ENCODE data around the gene TRIM29.
"Not testable (repeated sequence)": the region's sequence is repeated elsewhere in the genome, so short reads cannot be mapped to it uniquely, and the experiment has no call there.

Gene TRIM29

GRCh38 chr11:120137611-120138521 is at the start of gene TRIM29:
TSS of gene TRIM29 (minus strand) at chr11:120138113. CDS start at chr11:120138031, 82 bp downstream.
- DNase-seq = no peak

- DNase-seq = peak; percentile 7
These were observed 49.1 kb upstream of the TRIM29 start for GRCh38 chr11:120186774-120187591.

- DNase-seq = no peak
These were observed 48.5 kb upstream of the TRIM29 start for GRCh38 chr11:120186456-120186773.

- peak; percentile 13 for DNase-seq
These were observed 48.0 kb upstream of the TRIM29 start for GRCh38 chr11:120185706-120186455.

GRCh38 chr11:120184946-120185705 is 47.2 kb upstream of the TRIM29 start:
- DNase-seq = no peak

- DNase-seq = no peak
These were observed 46.5 kb upstream of the TRIM29 start for GRCh38 chr11:120184371-120184945.

GRCh38 chr11:120183701-120184141 is 45.8 kb upstream of the TRIM29 start:
- DNase-seq = no peak

GRCh38 chr11:120182790-120183491 is 45.0 kb upstream of the TRIM29 start:
- peak; percentile 58 for DNase-seq

GRCh38 chr11:120182372-120182771 is 44.5 kb upstream of the TRIM29 start:
- no peak for DNase-seq

GRCh38 chr11:120181376-120181975 is 43.6 kb upstream of the TRIM29 start:
- DNase-seq = no peak

- DNase-seq = no peak
These were observed 42.8 kb upstream of the TRIM29 start for GRCh38 chr11:120180551-120181232.

GRCh38 chr11:120180063-120180462 is 42.1 kb upstream of the TRIM29 start:
- not testable (repeated sequence) for DNase-seq

GRCh38 chr11:120179057-120179672 is 41.3 kb upstream of the TRIM29 start:
- DNase-seq = no peak

GRCh38 chr11:120178561-120179056 is 40.7 kb upstream of the TRIM29 start:
- DNase-seq = no peak

GRCh38 chr11:120174866-120175265 is 37.0 kb upstream of the TRIM29 start:
- no peak for DNase-seq

- DNase-seq = no peak
These were observed 35.9 kb upstream of the TRIM29 start for GRCh38 chr11:120173807-120174206.

GRCh38 chr11:120173019-120173705 is 35.2 kb upstream of the TRIM29 start:
- no peak for DNase-seq

- DNase-seq = peak; percentile 73
These were observed 34.4 kb upstream of the TRIM29 start for GRCh38 chr11:120172054-120172911.

All from NCI-H82 (cell line).